Right cardiac atrium (tissue), 5 donors: ENCODE data around the gene WARS2. TPM values are rescaled to one million over a fixed set of nuclear protein-coding genes. Genes with fewer than 3 reads are reported as not detected.
"Not testable (repeated sequence)": the region's sequence is repeated elsewhere in the genome, so short reads cannot be mapped to it uniquely, and the experiment has no call there.

Source experiments
- ATAC-seq, 2 donors: fragments of 200-7000 bp; cut with Tn5 transposase; one replicate each; pipeline versions ENCODE4 v1.8.0 to v1.9.1; 2020; ENCODE audit warnings: moderate library complexity in 2 of 2, mild to moderate bottlenecking in 1 of 2
- DNase-seq, 3 donors: peaks; one replicate each; pipeline ENCODE4 v3.0.0-alpha.2; 2020
- H3K27ac ChIP-seq: one replicate; pipeline ENCODE4 v1.5.1; 2013; ENCODE audit warnings: mild to moderate bottlenecking, low read length, control low read depth, moderate library complexity
- H3K27me3 ChIP-seq: one replicate; pipeline ENCODE4 v1.6.1; 2013; ENCODE audit not compliant: control insufficient read depth, insufficient read depth
- H3K4me1 ChIP-seq: one replicate; pipeline ENCODE4 v1.6.1; 2013; ENCODE audit warnings: low read length; ENCODE audit not compliant: control insufficient read depth, insufficient read depth
- H3K4me3 ChIP-seq: one replicate; pipeline ENCODE4 v1.5.1; 2013; ENCODE audit warnings: low read length, control low read depth
- H3K9me3 ChIP-seq: one replicate; pipeline ENCODE4 v1.6.1; 2013; ENCODE audit warnings: low read length; ENCODE audit not compliant: control insufficient read depth
- WGBS: extraction: QIAGEN DNeasy Blood & Tissue Kit; methylation state at CpG from one replicate; pipeline ENCODE4 v1.1.7; 2013; 5-methylcytosine and 5-hydroxymethylcytosine counted together
- intact Hi-C, 4 donors: fragments of 100-400 bp; cut with DNase I; formaldehyde crosslinking; loops; one replicate each; pipeline versions ENCODE4 v1.11.0 to v1.14.0; 2022 to 2023
- polyA plus RNA-seq: library from polyadenylated mRNA; stranded (reverse); fragments of 200-250 nt; gene quantifications from one replicate; pipeline ENCODE4 v1.2.3, GENCODE V29; 2013
- total RNA-seq, 4 donors: library from RNA; stranded (reverse); fragmentation: NEBNext Ultra II Directional; extraction: Animal tissue kit (Norgen Biotek cat#: 25700); gene quantifications; one replicate each; pipeline ENCODE4 v1.2.1, GENCODE V29; 2021
- donor health status: healthy with polysubstance abuse.
- donor health status: DM: no; HTN: yes; CAD: no.
- donor health status: DM: no; HTN: no; CAD: no.
- donor health status: DM: no; HTN: yes; CAD: no; lungs with severe emphysema.
- donor health status: DM: yes; HTN: yes; CAD: no.

Gene WARS2
- total and polyA plus RNA-seq, 5 donors: 5.2 to 12.8 (median 11.0) TPM

- Histone ChIP-seq H3K4me1 (peaks cover 2% of the 10 kb centered on the region), H3K27ac (peak overlapping the region; percentile 100), H3K27me3 (no peaks in the 10 kb centered on the region), H3K9me3 (no peaks in the 10 kb centered on the region), H3K4me3 (peak overlapping the region; percentile 90)
- DNase-seq (no peak), ATAC-seq (peak; percentile 40 to 44)
- intact Hi-C loops: no loop called here
- WGBS: 6% methylated on average over 10 of the region's 10 CpGs
Measured at GRCh38 chr1:119139857-119140176, 636 bp downstream of the WARS2 start.

GRCh38 chr1:119139403-119139802, 1.1 kb downstream of the WARS2 start:
- H3K4me3 ChIP-seq: peak overlapping the region; percentile 90
- H3K4me1 ChIP-seq: peaks cover 2% of the 10 kb centered on the region
- DNase-seq: no peak
- H3K27ac ChIP-seq: peak overlapping the region; percentile 86
- intact Hi-C loops: no loop called here
- no peaks in the 10 kb centered on the region for H3K9me3 ChIP-seq
- ATAC-seq: no peak
- H3K27me3 ChIP-seq: no peaks in the 10 kb centered on the region
- 21% methylated on average over 5 of the region's 5 CpGs for WGBS

- Histone ChIP-seq H3K27ac (no peak overlapping the region), H3K4me1 (peaks cover 4% of the 10 kb centered on the region), H3K27me3 (no peaks in the 10 kb centered on the region), H3K9me3 (no peaks in the 10 kb centered on the region), H3K4me3 (no peak overlapping the region)
- DNase-seq (no peak), ATAC-seq (no peak)
- intact Hi-C loops: no loop called here
- WGBS: 29% methylated on average over 3 of the region's 3 CpGs
Measured at GRCh38 chr1:119136401-119136800, 4.1 kb downstream of the WARS2 start.

- intact Hi-C loops: no loop called here
- H3K4me1 ChIP-seq: peaks cover 2% of the 10 kb centered on the region
- H3K27ac ChIP-seq: no peak overlapping the region
- ATAC-seq: no peak
- 94% methylated on average over 1 of the region's 1 CpG for WGBS
- no peak overlapping the region for H3K4me3 ChIP-seq
- H3K27me3 ChIP-seq: no peaks in the 10 kb centered on the region
- no peaks in the 10 kb centered on the region for H3K9me3 ChIP-seq
- DNase-seq: no peak
Measured at GRCh38 chr1:119133987-119134386, 6.5 kb downstream of the WARS2 start.

- peaks cover 2% of the 10 kb centered on the region for H3K4me1 ChIP-seq
- H3K27ac ChIP-seq: no peak overlapping the region
- no peaks in the 10 kb centered on the region for H3K9me3 ChIP-seq
- no peak overlapping the region for H3K4me3 ChIP-seq
- intact Hi-C loops: no loop called here
- ATAC-seq: peak; percentile 57 to 85
- H3K27me3 ChIP-seq: no peaks in the 10 kb centered on the region
- peak; percentile 35 to 81 (median 66) for DNase-seq
- 58% methylated on average over 3 of the region's 3 CpGs for WGBS
Measured at GRCh38 chr1:119132179-119132578, 8.3 kb downstream of the WARS2 start.

- Histone ChIP-seq H3K27me3 (no peaks in the 10 kb centered on the region), H3K27ac (no peak overlapping the region), H3K9me3 (no peaks in the 10 kb centered on the region), H3K4me1 (no peaks in the 10 kb centered on the region), H3K4me3 (no peak overlapping the region)
- ATAC-seq (no peak), DNase-seq (no peak)
- intact Hi-C loops: no loop called here
- 96% methylated on average over 1 of the region's 1 CpG for WGBS
Measured at GRCh38 chr1:119125874-119126273, 14.6 kb downstream of the WARS2 start.

- ATAC-seq: no peak
- DNase-seq: no peak
- Histone ChIP-seq H3K27ac (no peak overlapping the region), H3K4me3 (no peak overlapping the region), H3K9me3 (no peaks in the 10 kb centered on the region), H3K4me1 (no peaks in the 10 kb centered on the region), H3K27me3 (no peaks in the 10 kb centered on the region)
- intact Hi-C loops: no loop called here
- 87% methylated on average over 3 of the region's 3 CpGs for WGBS
Measured at GRCh38 chr1:119124764-119125163, 15.7 kb downstream of the WARS2 start.

GRCh38 chr1:119121872-119122271, 18.6 kb downstream of the WARS2 start:
- intact Hi-C loops: not testable (repeated sequence)
- WGBS: 81% methylated on average over 1 of the region's 1 CpG

GRCh38 chr1:119116725-119117124, 23.7 kb downstream of the WARS2 start:
- peak in 1 of 3 donors; percentile 34 for DNase-seq
- 51% methylated on average over 7 of the region's 7 CpGs for WGBS
- peak in 1 of 2 donors; percentile 68 for ATAC-seq
- H3K4me1 ChIP-seq: no peaks in the 10 kb centered on the region
- intact Hi-C loops: no loop called here
- H3K9me3 ChIP-seq: no peaks in the 10 kb centered on the region
- H3K4me3 ChIP-seq: no peak overlapping the region
- H3K27me3 ChIP-seq: no peaks in the 10 kb centered on the region
- no peak overlapping the region for H3K27ac ChIP-seq

More at GRCh38 chr1:119121872-119122271, 18.6 kb downstream of the WARS2 start:
- not testable (repeated sequence) for H3K27me3 ChIP-seq, H3K9me3 ChIP-seq, H3K4me1 ChIP-seq, DNase-seq, ATAC-seq, H3K4me3 ChIP-seq, H3K27ac ChIP-seq

- no peaks in the 10 kb centered on the region for H3K27me3 ChIP-seq
- H3K4me1 ChIP-seq: no peaks in the 10 kb centered on the region
- no peak overlapping the region for H3K4me3 ChIP-seq
- 89% methylated on average over 3 of the region's 3 CpGs for WGBS
- ATAC-seq (no peak), DNase-seq (no peak)
- H3K27ac ChIP-seq: no peak overlapping the region
- H3K9me3 ChIP-seq: no peaks in the 10 kb centered on the region
- intact Hi-C loops: no loop called here
Measured at GRCh38 chr1:119115736-119116135, 24.7 kb downstream of the WARS2 start.

GRCh38 chr1:119115311-119115710, 25.1 kb downstream of the WARS2 start:
- H3K27ac ChIP-seq: no peak overlapping the region
- H3K27me3 ChIP-seq: no peaks in the 10 kb centered on the region
- H3K4me1 ChIP-seq: no peaks in the 10 kb centered on the region
- DNase-seq (no peak), ATAC-seq (no peak)
- H3K9me3 ChIP-seq: no peaks in the 10 kb centered on the region
- no peak overlapping the region for H3K4me3 ChIP-seq
- intact Hi-C loops: no loop called here

GRCh38 chr1:119114786-119115185, 25.7 kb downstream of the WARS2 start:
- intact Hi-C loops: no loop called here
- DNase-seq (no peak), ATAC-seq (no peak)
- no peak overlapping the region for H3K27ac ChIP-seq
- H3K9me3 ChIP-seq: no peaks in the 10 kb centered on the region
- no peaks in the 10 kb centered on the region for H3K4me1 ChIP-seq
- 84% methylated on average over 1 of the region's 1 CpG for WGBS
- no peak overlapping the region for H3K4me3 ChIP-seq
- H3K27me3 ChIP-seq: no peaks in the 10 kb centered on the region
